Glomerular endothelial cell (primary cell): ENCODE data around the gene ANKRD26. TPM values are rescaled to one million over a fixed set of nuclear protein-coding genes. Genes with fewer than 3 reads are reported as not detected.

Experiments
- DNase-seq: peaks from one replicate; pipeline ENCODE4 v3.0.0-alpha.2; 2011; ENCODE audit warnings: low read depth, low spot score; ENCODE audit errors: extremely low read depth
- total RNA-seq: library from RNA; depleted of rRNA; stranded (reverse); fragments of >200 nt; gene quantifications from 2 replicates; pipeline ENCODE4 v1.2.3, GENCODE V29; 2015

The ANKRD26 gene
- total RNA-seq, 1 donor from 2014 or later = 6.2 TPM

- no peak for DNase-seq
Observed at GRCh38 chr10:27022048-27022447, 78.2 kb downstream of the ANKRD26 start.

- no peak for DNase-seq
Observed at GRCh38 chr10:27020243-27020642, 80.1 kb downstream of the ANKRD26 start.

GRCh38 chr10:27019827-27020226 is 80.5 kb downstream of the ANKRD26 start:
- DNase-seq = peak; percentile 14

- no peak for DNase-seq
Observed at GRCh38 chr10:26997610-26998009, 102.7 kb downstream of the ANKRD26 start.

GRCh38 chr10:26994743-26995142 is 105.6 kb downstream of the ANKRD26 start:
- no peak for DNase-seq

- no peak for DNase-seq
Observed at GRCh38 chr10:26987851-26988250, 112.4 kb downstream of the ANKRD26 start.

GRCh38 chr10:26983156-26983555 is 117.1 kb downstream of the ANKRD26 start:
- DNase-seq = no peak

- no peak for DNase-seq
Observed at GRCh38 chr10:26982058-26982457, 118.2 kb downstream of the ANKRD26 start.

- no peak for DNase-seq
Observed at GRCh38 chr10:26981232-26981824, 119.0 kb downstream of the ANKRD26 start.

GRCh38 chr10:26978519-26978918 is 121.8 kb downstream of the ANKRD26 start:
- DNase-seq = no peak

GRCh38 chr10:26977635-26978034 is 122.7 kb downstream of the ANKRD26 start:
- DNase-seq = no peak

- DNase-seq = no peak
Observed at GRCh38 chr10:26970667-26971066, 129.6 kb downstream of the ANKRD26 start.

- no peak for DNase-seq
Observed at GRCh38 chr10:26969145-26969926, 131.0 kb downstream of the ANKRD26 start.

GRCh38 chr10:26962835-26963234 is 137.5 kb downstream of the ANKRD26 start:
- no peak for DNase-seq

GRCh38 chr10:26960308-26960707 is 140.0 kb downstream of the ANKRD26 start:
- no peak for DNase-seq

GRCh38 chr10:26959841-26960240 is 140.5 kb downstream of the ANKRD26 start:
- no peak for DNase-seq

Other genes with a start within 250 kb of the ANKRD26 start
- gene ABI1, start 239.5 kb downstream of the ANKRD26 start, total RNA-seq = 50.5 and 59.9 TPM in 2 replicates
- 80.9 and 102 TPM in 2 replicates for gene YME1L1, start 53.9 kb upstream of the ANKRD26 start, total RNA-seq
- 7.0 and 10.9 TPM in 2 replicates for gene MASTL, start 54.9 kb upstream of the ANKRD26 start, total RNA-seq
- 12.1 and 17.5 TPM in 2 replicates for gene ACBD5, start 140.3 kb upstream of the ANKRD26 start, total RNA-seq